Measurements from ENCODE around the gene TMEM244.
"Not testable (repeated sequence)": the region's sequence is repeated elsewhere in the genome, so short reads cannot be mapped to it uniquely, and the experiment has no call there.

Gene TMEM244

DNA sequence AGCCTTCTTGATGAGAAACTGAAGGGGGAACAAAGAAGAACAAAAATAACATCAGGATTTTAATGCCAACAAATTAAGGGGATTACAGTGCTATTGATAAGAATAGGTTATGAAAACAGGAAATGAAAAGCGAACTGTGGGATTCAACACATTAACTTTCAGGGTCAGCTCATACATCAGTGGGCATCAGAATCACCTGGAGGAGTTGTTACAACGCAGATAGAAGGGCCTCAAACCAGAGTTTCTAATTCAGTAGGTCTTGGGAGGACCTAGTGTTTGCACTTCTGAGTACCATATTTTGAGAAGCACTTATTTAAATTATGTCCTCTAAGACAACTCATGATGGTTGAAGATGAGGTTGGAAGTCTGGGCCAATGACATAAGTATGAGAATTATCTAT lies 5.6 kb upstream of the TMEM244 start:
- no peak for DNase-seq

DNA sequence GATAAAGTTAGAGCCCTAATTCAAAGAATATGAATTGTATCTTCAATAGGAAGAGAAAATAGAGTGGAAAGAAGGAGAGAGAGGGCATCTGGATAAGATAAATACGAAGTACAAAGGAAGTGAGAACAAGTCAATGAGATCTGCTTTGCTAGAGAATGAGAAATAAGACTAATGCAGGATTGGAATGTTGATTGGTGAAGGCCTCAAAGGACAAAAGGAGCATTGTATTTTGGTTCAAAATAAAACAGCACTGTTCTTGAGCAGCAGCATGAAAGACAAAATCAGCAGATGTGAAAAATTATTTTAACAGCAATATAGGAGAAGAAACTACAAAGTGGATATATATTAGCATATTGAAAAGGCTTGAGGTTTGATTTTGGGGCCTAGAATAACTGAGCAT lies 5.1 kb upstream of the TMEM244 start:
- no peak for DNase-seq

DNA sequence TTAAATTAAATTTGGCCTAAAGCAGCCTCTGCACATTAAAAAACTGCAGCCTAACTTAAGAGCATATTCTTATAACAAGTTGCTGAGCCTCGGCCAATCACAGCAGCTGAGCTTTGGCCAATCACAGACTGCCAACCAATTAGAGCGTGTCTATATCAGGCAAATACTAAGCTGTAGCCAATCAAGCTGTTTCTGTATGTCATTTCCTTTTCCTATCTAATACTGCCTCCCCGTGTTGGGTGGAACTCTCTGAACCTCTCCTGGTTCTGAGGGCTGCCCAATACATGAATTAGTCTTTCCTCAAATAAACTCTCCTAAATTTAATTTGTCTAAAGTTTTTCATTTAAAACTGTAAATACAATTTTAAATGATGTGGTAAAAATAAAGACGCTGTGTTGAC lies 3.9 kb upstream of the TMEM244 start:
- no peak for DNase-seq

DNA sequence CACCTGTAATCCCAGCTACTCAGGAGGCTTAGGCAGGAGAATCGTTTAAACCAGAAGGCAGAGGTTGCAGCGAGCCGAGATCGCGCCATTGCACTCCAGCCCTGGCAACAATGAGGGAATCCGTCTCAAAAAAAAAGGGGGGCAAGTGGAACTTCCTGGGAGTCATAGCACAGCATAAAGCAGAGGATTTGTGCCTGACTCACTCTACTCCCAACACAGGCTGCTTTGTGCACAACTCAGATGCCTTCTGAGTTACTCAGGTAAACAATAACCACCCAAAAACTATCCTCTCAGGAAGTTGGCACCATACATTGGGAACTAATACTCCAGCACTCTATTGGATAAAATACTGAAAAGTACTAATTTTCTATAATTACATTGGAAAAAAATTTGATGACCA lies 2.5 kb upstream of the TMEM244 start:
- DNase-seq: no peak

DNA sequence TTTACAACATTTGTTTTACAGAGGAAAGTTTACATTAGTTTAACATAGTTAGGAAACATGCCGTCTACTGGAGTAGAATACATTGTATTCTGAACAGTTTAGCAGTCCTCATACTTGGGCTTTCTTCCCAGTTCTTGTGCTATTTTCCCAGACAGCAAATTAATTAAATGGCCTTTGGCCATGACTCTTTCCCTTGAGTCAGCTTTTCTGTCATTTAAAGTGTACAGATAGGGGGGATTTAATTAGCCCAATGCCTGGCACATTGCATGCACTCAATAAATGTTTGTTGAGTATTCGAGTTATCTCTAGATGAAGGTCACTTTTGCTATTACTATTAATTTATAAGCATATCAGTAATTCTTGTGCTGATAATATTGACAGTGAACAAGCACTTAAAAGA lies 1.6 kb downstream of the TMEM244 start:
- DNase-seq: no peak

DNA sequence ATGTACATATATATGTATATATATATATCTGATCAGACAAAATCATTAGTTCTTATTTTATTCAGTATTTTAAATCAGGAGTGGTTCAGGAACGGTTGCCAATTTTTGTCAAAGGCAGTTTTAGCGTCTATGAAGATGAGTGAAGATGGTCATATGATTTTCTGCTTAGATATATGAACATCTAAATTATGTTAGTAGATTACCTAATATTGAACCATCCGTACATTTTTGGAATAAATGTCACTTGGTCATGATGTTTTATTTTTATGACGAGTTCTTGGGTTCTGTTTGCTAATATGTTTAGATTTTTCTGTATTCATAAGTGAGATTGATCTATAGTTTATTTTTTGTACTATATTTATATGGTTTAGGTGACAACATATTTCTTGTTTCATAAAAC lies 3.3 kb downstream of the TMEM244 start:
- DNase-seq: no peak

DNA sequence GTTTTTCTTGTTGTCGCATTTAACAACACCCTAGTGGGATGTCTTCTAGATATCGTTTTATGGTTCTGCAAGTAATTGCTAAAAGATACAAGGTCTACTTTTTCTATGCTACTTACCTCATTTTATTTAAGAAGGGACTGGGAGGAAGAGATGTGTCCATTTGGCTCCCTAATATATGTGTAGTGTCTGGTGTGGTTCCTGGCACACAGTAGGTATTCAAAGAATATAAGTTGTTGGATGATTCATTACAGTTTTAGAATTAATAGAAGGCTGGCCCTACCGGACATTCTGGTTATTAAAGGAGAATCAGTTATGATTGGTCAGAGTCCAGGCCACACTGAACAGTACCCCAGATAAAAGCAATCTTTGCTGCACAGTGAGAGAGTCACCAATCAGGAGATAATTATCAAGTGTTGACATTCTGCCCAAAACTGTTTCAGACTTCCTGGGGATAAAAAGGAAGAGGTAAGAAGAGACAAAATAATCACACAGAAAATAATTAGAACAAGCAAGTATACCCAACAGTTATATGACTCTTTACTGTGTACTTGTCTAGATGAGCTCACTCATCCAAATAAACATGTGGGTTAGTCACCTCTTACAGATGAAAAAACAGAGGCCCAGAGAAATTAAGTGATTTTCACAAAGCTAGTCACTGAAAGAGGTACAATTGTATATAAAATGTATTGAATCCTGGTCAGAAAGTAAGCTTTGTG lies 7.0 kb downstream of the TMEM244 start:
- no peak for DNase-seq

DNA sequence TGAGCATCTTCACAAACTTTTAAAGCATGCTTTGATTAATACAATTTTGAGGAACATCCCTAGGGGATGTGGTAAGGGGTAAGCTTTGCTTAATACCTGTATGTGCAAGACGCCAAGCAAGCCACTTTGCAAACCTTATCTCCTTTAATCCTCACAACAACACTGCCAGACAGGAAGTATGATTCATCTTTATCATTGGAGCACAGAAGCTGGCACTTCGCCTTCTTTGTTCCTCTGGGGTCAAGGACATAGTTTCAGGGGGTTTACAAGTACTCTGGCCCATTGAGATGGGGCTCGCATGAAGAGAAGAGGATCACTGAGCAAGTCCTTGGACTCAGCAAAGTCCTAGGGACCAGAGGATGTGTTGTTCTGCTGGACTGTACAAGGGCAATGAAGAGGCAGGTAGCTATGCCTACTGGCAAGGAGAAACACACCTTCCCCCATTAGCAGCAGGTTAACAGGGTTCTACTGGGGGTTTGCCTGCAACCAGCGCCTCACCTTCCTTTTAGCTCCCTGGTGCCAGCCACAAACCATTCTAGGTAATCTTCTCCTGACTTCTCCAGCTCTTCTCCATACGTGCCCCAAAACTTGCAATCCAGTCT lies 8.8 kb downstream of the TMEM244 start:
- no peak for DNase-seq

DNA sequence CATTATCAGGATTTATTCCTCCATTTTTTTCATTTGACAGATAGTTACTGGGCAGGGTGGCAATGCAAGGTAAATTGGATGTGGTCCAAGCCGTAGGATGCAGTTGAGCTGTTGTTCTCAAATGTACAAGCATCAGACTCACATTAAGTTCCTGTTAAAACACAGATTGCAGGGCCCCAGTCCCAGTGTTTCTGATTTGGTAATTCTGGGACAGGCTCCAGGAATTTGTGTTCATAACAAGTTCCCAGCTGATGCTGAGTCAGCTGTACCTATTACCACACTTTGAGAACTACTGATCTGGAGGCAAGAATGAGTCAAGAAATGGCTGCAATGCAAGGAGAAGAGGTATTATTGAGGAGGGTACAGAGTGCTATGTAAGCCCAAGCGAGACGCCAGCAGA lies 11.7 kb downstream of the TMEM244 start:
- DNase-seq: no peak

DNA sequence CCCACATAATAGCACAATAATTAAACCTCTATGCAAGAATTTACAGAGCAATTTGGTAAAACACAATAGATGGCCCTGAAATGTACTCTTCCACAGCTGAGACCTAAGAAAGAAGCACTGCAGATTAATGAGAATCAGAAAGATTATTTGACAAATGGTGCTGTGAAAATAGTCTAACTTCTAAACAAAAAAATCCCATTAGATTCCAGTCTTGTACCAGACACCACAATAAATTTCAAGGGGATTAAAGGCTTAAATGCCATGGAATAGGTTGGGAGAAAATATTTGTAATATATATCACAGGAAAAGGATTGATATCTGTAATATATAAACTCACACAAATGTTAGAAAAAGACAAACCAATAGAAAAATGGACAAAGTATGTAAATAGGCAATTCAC lies 14.4 kb downstream of the TMEM244 start:
- DNase-seq: no peak

DNA sequence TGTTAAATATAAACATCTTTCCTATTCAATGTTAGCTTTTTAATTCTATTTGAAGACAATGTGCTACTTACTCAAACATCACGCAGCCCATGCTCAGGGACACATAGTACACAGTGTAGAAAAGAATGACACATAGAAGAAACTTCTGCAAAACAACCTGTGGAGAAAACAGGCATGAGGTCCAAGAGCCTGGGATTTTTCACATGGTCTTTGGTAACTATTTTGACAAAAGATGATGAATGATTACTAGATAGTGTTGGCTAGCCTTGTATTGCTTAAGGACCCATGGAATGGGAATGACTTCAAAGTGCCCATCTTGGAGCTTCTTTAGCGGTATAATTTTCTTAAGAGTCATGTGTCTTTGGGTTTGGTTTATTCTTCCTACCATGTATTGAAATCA lies 15.4 kb downstream of the TMEM244 start:
- no peak for DNase-seq

DNA sequence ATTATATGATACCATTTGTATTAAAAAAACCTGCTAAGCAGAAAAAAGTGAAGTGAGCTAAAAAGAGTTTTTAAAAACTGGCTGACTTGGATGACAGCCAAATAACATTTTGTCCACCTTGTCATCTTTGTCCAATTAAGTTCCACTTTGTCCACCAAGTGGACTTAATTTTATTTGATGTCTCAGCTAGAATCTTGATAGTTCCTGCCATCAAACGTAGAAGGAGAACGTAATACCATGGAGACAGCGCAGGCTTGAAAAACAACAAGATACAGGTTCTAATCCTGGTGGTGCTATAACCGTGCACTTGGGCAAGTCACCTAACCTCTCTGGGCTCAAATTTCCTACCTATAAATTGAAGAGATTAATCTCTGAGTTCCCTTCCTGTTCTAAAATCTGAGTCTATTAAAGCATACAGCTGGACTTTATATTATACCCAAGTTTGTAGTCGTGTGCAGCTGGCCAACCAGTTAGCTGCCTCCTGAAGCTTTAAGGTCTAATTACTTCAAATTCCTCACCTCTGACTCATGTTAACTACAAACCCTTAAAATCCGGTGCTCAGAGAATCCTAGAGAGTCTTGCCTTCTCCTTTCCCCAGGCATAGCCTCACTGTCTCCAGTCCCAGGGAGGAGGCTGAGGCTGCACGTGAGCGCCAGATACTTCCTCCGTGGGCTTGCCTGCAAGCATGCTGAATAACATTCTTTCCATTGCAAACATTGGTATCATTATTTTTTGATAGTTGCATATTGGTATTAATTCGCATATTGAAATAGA lies 16.8 kb downstream of the TMEM244 start:
- no peak for DNase-seq

DNA sequence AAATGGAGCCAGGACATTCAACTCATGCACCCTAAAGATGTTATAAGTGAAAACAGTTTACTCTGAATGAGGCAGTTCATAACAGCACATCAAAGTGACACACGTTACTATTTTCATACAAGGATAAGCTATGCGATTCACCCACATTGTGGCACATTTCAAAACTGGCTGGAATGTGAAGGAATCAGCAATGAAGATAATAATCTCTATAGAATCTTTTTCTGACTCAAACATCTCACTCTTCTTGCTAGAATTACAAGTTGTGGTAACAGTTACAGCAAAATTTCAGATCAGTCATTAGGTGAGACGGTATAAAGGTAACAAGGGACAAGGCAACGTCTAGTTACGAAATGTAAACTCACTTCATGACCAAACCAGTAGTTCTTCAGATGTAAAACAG lies 17.5 kb downstream of the TMEM244 start:
- DNase-seq: no peak

DNA sequence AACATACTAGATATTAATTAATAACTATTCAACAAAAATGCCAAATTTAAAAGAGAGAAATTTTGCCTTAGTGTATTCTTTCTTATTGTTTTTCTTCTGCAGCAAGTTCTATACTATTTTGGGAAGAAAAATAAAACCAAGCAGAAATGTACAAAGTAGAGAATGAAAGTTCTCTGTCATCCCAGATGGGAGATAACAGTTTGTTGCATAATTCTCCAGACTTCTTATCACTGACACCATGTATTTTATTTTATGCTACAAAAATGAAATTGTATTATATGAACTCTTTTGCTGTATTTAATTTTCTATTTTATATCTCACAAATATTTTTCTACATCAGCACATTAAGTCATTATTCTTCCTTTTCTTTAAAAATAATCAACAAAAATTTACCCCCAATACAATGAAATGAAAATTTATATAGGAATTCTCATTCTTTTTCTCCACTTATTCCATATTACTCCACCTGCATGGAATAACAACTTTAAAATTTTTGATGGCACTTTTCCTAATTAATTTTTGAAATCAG lies 18.2 kb downstream of the TMEM244 start:
- no peak for DNase-seq

DNA sequence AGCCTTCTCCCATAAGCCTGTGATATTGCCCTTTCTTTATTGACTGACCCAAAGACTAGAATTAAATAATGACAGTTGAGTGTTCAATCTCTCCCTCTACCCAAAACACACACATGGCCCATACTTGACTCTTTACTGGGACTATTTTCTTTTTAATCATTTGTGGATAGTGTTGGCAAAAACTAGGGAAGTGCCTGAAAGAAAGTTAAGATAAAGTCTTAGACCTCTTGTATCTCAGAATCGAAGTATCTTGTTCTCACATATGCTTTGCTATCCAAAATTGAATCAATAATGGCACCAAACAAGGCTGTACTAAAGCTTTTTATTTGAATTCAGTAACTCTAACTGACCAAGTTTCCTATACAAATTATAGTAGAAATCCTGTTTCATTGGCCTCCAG lies 19.0 kb downstream of the TMEM244 start:
- no peak for DNase-seq

DNA sequence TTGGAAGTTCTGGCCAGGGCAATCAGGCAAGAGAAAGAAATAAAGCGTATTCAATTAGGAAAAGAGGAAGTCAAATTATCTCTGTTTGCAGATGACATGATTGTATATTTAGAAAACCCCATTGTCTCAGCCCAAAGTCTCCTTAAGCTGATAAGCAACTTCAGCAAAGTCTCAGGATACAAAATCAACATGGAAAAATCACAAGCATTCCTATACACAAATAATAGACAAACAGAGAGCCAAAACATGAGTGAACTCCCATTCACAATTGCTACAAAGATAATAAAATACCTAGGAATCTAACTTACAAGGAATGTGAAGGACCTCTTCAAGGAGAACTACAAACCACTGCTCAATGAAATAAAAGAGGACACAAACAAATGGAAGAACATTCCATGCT lies 21.6 kb downstream of the TMEM244 start:
- DNase-seq: not testable (repeated sequence)

DNA sequence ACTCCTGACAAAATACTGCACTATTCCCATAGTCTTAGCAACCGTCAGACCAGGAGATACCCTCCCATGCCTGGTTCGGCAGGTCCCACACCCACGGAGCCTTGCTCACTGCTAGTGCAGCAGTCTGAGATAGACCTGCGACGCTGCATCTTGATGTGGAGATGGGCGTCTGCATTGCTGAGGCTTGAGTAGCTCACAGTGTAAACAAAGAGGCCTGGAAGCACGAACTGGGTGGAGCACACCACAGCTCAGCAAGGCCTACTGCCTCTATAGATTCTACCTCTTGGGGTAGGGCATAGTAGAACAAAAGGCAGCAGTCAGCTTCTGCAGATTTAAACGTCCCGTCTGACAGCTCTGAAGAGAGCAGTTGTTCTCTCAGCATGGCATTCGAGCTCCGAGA lies 25.4 kb downstream of the TMEM244 start:
- no peak for DNase-seq

DNA sequence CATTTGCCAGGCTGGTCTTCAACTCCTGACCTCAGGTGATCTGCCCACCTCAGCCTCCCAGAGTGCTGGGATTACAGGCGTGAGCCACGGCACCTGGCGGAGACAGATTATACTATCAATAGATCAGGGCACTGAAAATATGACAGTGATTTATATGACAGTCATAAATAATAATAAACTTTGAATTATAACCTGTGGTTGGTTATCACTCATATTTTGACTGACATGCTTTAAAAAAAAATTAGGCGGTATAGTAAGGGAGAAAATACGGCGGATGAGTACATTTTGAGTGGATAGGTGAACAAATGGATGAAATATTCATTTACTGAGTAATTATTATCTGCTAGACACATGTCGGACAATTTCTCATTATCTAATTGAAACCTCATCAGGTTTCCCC lies 28.8 kb downstream of the TMEM244 start:
- no peak for DNase-seq

DNA sequence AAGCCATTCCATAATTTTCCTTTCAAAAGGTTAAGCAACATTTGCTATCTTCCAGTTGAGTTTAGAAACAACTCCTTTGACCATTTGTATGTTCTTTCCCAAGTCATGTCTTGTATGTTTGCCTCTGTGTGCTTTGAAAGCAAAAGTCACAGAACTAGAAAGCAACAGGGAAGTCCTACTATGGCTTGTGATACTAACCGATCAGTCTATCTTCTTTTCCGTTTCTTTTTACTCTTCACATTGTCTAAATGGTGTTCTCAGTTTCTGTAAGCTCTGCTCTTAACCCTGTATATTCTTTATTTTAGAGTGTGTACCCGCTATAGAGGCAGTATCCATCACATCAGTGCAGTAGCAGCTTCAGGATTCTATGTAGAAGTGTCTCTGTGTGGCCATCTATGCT lies 32.9 kb downstream of the TMEM244 start:
- no peak for DNase-seq

DNA sequence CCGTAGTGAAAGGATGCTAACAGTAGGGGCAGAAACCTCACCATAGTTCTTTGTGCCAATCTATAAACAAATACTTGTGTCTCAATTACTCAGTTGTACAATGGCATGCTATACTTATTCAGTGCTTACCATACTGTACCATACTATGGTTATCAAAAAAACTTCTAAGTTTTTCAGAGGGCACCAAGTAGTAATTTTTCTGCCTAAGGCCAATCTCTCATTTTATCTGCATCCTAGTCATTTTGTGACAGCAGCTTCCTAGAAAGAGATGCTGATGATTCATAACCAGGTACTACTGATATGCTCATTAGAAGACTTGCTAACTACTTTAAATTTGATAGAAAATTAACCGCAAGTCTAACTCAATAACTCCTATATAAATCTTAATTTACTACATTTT lies 42.9 kb downstream of the TMEM244 start:
- no peak for DNase-seq

DNA sequence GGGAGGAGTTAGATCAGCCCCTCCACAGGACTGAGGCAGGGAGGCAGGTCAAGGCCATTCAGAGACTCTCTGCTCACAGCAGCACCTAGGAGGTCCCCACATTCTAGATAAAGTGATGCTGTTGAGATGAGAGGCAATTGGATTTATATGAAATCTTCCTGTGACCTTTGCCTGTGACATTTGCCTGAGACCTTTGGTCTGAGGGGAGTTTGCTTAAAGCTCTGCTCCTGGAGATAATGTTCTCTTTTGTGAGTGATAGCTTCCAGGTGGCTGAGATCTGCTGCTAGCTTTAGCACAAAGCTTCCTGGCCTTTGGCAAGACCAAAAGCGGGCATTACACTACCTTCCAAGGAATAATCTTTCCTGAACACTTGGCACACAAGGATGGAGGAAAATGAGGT lies 43.3 kb downstream of the TMEM244 start:
- DNase-seq: no peak

DNA sequence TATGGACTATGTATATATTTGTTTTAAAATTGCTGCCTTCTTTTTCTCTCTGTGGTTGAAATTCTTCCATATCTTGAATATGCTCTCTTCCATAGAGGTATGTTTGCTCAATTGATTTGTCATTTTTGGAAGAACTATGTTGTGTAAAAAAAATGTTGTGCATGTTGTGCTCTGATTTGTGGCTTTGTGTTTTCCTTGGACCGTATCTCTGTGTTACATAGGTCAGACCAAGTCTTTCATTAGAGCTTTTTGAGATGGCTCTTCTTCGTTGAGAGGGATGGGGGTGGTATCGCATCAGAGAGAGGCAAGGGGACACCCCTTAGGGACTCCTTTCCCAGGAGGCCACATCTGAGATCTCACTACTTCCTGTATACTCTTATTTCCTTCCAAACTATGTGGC lies 43.8 kb downstream of the TMEM244 start:
- DNase-seq: no peak

DNA sequence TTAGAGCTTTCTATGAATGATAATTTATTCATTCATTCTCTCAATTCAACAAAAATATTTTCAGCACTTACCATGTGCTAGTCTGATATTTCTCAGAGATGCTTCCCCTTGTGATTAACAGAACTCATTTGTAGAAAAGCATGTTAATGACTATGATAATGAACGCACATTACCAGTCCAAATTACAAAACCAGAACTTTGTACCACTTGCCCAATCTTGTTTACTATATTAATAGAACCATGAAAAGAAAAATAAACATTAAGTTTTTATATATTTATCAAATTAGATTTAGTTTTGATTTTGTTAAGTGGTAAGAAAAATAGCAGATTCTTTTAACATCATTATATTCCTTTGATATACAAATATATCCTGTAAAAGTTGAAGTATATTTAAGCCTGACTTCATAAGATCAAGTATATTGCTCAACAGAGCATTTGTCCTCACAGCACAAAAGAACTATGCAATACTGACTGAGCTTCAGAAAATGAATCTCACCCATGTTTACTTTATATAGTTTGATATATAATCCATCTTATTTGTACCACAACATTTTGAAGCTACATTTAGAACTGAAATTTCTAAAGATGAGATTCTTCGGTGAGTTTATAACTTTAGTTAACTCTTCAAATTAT lies 48.9 kb downstream of the TMEM244 start:
- no peak for DNase-seq

DNA sequence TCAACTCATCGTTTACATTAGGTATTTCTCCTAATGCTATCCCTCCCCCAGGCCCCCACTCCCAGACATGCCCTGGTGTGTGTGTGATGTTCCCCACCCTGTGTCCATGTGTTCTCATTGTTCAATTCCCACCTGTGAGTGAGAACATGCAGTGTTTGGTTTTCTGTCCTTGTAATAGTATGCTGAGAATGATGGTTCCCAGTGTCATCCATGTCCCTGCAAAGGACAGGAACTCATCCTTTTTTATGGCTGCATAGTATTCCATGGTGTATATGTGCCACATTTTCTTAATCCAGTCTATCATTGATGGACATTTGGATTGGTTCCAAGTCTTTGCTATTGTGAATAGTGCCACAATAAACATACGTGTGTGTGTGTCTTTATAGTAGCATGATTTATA lies 54.0 kb downstream of the TMEM244 start:
- DNase-seq: not testable (repeated sequence)
